ENCODE data around the gene SOX18. TPM values are rescaled to one million over a fixed set of nuclear protein-coding genes. Genes with fewer than 3 reads are reported as not detected.
"Not testable (repeated sequence)": the region's sequence is repeated elsewhere in the genome, so short reads cannot be mapped to it uniquely, and the experiment has no call there.

Gene SOX18
- not detected for total RNA-seq
- not detected for polyA plus RNA-seq
- total RNA-seq = 0 to 0.15 (median 0.06) reads per million in 6 experiments

DNA sequence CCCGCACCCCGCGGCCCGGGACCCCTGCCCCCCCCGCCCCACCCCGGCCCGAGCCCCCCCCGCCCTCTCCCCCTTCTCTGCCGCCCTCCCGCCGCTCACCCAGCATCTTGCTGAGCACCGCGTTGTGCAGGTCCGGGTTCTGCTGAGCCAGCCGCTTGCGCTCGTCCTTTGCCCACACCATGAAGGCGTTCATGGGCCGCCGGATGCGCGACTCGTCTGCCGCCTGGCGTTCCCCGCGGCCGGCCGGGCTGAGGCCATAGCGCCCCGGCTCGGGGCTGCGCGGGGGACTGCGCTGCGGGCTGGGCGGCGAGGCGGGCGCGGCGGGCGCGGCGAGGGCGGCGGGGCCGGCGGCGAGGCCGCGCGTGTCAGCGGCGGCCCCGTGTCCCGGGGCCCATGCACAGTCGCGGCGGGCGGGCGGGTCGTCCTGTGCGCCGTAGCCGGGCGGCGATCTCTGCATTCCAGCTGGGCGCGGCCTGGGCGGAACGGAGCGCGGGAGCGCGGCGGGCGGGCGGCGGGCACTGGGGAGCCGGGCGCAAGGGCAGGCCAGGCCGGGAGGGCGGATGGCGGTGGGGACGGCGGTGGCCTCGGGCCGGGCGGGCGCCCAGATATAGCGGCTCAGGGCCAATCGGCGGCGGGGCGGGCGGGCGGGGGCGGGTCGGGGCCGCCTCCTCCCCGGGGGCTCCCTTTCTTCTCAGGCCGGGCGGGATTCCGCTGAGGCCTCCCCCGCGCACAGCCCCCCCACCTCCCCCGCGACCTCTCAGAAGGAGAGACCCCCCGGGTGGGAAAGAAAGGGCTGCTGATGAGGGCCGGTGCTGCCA is at the start of gene SOX18:
Gene SOX18, minus strand, starts transcription at position 580 of the 818 bp plus-strand sequence. Its CDS starts 123 bp downstream, at position 457.
- Mint-ChIP-seq H3K27ac (no peak within 1 kb of the TSS), H3K4me1 (peaks cover 23 to 32% (median 27%) of the 10 kb centered on the region in 4 donors), H3K9me3 (no peaks in the 10 kb centered on the region), H3K36me3 (no peaks in the 10 kb centered on the region), H3K27me3 (peaks cover 0 to 59% (median 18%) of the 10 kb centered on the region in 5 donors), H3K4me3 (peak within 1 kb of the TSS in 8 of 10 donors; percentile 41 to 80 (median 64))
- ATAC-seq (peak; percentile 59 to 66), DNase-seq (no peak)
- POLR2A ChIA-PET = interaction anchor here (1.2 to 7.5 kb wide), 2 partner anchors 9 to 69 kb away, joined by 3 to 53 read pairs; no protein-coding TSS in a partner anchor

DNA sequence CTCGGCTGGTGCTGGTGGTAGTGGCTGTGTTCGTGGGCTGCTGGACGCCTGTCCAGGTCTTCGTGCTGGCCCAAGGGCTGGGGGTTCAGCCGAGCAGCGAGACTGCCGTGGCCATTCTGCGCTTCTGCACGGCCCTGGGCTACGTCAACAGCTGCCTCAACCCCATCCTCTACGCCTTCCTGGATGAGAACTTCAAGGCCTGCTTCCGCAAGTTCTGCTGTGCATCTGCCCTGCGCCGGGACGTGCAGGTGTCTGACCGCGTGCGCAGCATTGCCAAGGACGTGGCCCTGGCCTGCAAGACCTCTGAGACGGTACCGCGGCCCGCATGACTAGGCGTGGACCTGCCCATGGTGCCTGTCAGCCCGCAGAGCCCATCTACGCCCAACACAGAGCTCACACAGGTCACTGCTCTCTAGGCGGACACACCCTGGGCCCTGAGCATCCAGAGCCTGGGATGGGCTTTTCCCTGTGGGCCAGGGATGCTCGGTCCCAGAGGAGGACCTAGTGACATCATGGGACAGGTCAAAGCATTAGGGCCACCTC is 49.1 kb upstream of the SOX18 start:
- POLR2A ChIA-PET = interaction anchor here (2.1 kb wide), 1 partner anchor 19 kb away, joined by 6 read pairs; the partner anchor contains the start of genes OPRL1 and RGS19
- H3K4me3 Mint-ChIP-seq = no peak overlapping the region
- peaks cover 0 to 20% (median 7%) of the 10 kb centered on the region in 5 donors for H3K27me3 Mint-ChIP-seq
- peaks cover 0 to 11% (median 0%) of the 10 kb centered on the region in 9 donors for H3K9me3 Mint-ChIP-seq
- DNase-seq = no peak
- peaks cover 13 to 33% (median 21%) of the 10 kb centered on the region in 4 donors for H3K4me1 Mint-ChIP-seq
- H3K27ac Mint-ChIP-seq = no peak overlapping the region
- H3K36me3 Mint-ChIP-seq = peaks cover 0 to 5% (median 3%) of the 10 kb centered on the region in 3 donors
- ATAC-seq = no peak

DNA sequence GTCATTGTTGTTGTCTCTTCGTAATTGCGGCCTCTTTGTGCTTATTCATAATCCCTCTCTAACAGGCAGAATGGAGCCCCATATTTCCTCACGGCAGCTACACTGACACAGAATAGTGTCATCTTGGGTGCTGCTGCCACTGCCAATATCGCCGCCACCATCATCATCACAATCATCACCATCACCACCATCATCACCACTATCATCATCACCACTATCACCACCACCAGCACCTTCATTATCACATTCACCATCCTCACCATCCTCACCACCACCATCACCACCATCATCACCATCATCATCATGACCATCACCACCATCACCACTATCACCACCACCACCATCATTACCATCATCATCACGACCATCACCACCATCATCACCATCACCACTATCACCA is 47.1 kb upstream of the SOX18 start:
- POLR2A ChIA-PET = no interaction called here
- peaks cover 0 to 11% (median 0%) of the 10 kb centered on the region in 9 donors for H3K9me3 Mint-ChIP-seq
- no peak overlapping the region for H3K4me3 Mint-ChIP-seq
- H3K36me3 Mint-ChIP-seq = peaks cover 0 to 5% (median 3%) of the 10 kb centered on the region in 3 donors
- peaks cover 11 to 24% (median 17%) of the 10 kb centered on the region in 4 donors for H3K4me1 Mint-ChIP-seq
- DNase-seq = no peak
- peaks cover 0 to 6% (median 5%) of the 10 kb centered on the region in 5 donors for H3K27me3 Mint-ChIP-seq
- peak overlapping the region in 1 of 10 donors; percentile 1 for H3K27ac Mint-ChIP-seq
- no peak for ATAC-seq

DNA sequence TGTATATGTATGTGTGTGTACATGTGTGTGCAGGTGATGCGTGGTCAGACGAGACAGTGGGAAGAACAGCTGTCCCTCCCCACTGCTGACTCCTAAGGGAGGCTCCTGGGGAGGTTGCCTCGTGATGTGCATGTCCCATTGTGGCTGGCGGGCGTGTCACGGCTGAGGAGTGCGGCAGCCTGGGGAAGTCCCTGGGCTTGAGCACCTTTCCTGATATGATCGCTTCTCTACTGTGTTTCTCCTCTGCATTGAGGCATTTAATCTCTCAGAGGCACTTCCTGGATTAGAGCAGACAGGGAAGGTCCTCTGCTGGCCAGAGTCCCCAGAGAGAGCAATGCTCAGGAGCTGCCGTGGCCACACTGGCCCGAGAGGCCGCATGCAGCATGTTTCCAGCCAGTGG is 46.5 kb upstream of the SOX18 start:
- ATAC-seq (no peak), DNase-seq (no peak)
- no peak overlapping the region for H3K4me3 Mint-ChIP-seq
- POLR2A ChIA-PET = no interaction called here
- no peak overlapping the region for H3K27ac Mint-ChIP-seq
- peaks cover 0 to under 1% (median 0%) of the 10 kb centered on the region in 5 donors for H3K27me3 Mint-ChIP-seq
- peaks cover 0 to 5% (median 3%) of the 10 kb centered on the region in 3 donors for H3K36me3 Mint-ChIP-seq
- peaks cover 0 to 11% (median 0%) of the 10 kb centered on the region in 9 donors for H3K9me3 Mint-ChIP-seq
- H3K4me1 Mint-ChIP-seq = peaks cover 5 to 17% (median 11%) of the 10 kb centered on the region in 4 donors

DNA sequence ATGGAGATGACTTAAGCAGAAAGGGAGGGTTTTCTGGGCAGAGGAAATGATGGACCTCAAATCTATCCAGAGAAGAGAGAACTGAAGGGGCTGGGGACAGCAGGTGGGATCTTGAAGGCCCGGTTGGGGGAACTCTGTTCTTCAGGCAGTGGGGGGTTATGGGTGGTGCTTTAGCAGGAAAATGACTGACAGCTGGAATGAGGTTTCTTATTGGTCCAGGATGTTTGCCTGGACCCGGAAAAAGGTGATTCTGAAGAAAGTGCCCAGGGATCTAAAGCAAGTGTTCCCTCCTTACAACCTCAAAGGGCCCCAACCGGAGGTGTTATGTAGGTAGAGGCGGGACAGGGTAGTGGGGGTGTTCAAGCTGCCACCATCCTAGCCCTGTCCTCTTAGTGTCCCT is 46.0 kb upstream of the SOX18 start:
- POLR2A ChIA-PET = no interaction called here
- ATAC-seq (no peak), DNase-seq (no peak)
- peaks cover 0 to 11% (median 0%) of the 10 kb centered on the region in 9 donors for H3K9me3 Mint-ChIP-seq
- no peaks in the 10 kb centered on the region for H3K27me3 Mint-ChIP-seq
- peaks cover 5 to 14% (median 7%) of the 10 kb centered on the region in 4 donors for H3K4me1 Mint-ChIP-seq
- peaks cover 0 to 5% (median 3%) of the 10 kb centered on the region in 3 donors for H3K36me3 Mint-ChIP-seq
- H3K27ac Mint-ChIP-seq = no peak overlapping the region
- H3K4me3 Mint-ChIP-seq = no peak overlapping the region

DNA sequence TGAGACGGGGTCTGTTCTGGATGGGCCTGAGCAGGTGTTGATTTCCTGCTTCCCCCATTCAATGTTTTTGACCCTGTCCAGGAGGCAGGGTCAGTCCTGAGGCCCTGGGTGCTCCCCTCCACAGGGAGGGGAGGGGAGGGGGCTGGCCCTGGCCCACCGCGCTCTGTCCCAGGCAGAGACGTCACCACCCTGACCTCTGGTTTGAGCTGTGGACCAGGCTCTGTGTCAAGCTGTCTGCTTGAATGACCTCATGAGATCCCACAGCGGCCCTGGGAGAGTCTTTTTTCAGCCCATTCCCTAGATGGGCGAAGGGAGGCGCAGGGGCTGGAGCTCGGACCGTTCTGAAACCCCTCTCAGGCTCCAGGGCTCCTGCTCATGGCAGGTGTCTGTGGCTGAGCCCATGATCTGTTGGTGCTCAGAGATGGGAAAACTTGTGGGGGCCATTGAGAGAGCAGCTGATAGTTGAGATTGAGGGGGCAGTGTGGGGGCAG is 43.6 kb upstream of the SOX18 start:
- H3K27me3 Mint-ChIP-seq = no peaks in the 10 kb centered on the region
- POLR2A ChIA-PET = no interaction called here
- ATAC-seq (no peak), DNase-seq (no peak)
- H3K36me3 Mint-ChIP-seq = peaks cover 0 to 5% (median 3%) of the 10 kb centered on the region in 3 donors
- peaks cover 0 to 11% (median 2%) of the 10 kb centered on the region in 9 donors for H3K9me3 Mint-ChIP-seq
- H3K27ac Mint-ChIP-seq = peak overlapping the region in 1 of 10 donors; percentile 70
- H3K4me1 Mint-ChIP-seq = peaks cover 0 to 6% (median 4%) of the 10 kb centered on the region in 4 donors
- H3K4me3 Mint-ChIP-seq = no peak overlapping the region

DNA sequence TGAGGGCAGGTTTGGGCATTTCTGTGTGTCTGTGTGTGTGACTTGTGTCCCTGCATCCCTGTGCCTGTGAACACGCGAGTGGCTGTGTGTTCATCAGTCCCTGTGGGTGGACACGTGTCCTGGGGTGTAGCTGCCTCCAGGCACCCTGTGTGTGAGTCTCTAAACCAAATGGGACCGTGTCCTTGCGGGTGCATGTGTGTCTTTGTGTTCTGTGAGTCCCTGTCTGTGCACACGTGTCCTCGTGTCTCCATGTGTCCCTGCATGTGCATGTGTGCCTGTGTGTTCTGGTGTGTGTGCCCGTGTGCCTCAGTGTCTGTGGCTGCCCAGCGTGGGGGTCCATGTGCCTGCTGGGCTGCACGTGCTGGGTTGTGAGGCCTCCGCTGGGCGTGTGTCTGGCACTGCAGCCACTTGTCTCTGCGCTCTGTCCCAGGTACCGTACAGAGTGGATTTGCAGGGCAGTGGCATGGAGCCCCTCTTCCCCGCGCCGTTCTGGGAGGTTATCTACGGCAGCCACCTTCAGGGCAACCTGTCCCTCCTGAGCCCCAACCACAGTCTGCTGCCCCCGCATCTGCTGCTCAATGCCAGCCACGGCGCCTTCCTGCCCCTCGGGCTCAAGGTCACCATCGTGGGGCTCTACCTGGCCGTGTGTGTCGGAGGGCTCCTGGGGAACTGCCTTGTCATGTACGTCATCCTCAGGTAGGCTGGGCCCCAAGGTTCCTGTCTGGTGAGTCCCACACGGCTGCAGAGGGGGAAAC is 43.0 kb upstream of the SOX18 start:
- ATAC-seq = peak in 1 of 2 donors; percentile 42
- DNase-seq = no peak
- Mint-ChIP-seq H3K4me3 (no peak overlapping the region), H3K27me3 (no peaks in the 10 kb centered on the region), H3K4me1 (peaks cover 0 to 6% (median 4%) of the 10 kb centered on the region in 4 donors), H3K36me3 (peaks cover 0 to 5% (median 3%) of the 10 kb centered on the region in 3 donors), H3K27ac (no peak overlapping the region), H3K9me3 (peaks cover 0 to 11% (median 2%) of the 10 kb centered on the region in 9 donors)
- POLR2A ChIA-PET = no interaction called here

DNA sequence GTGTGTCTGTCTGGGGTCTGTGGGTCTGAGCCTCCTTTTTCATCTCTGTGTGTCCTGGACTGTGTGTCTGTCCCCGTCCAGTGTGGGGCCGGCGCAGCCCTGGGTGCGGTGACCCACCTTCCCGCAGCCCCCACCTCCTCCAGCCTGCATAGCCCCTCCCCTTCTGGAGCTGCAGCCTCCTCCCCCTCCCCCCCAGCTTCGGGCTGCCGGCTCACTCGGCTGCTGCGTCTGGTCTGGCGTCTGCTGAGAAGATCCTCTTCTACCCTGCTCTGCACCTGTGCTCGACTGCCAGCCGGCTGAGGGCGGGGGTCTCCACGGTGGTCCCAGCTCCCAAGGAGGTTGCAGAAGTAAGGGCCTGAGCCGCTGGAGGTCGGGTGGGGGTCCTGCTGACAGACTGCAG is 42.3 kb upstream of the SOX18 start:
- no peak for DNase-seq
- peaks cover under 1 to 2% (median under 1%) of the 10 kb centered on the region in 3 donors for H3K36me3 Mint-ChIP-seq
- POLR2A ChIA-PET = no interaction called here
- H3K4me3 Mint-ChIP-seq = peak overlapping the region in 1 of 10 donors; percentile 34
- no peaks in the 10 kb centered on the region for H3K27me3 Mint-ChIP-seq
- H3K27ac Mint-ChIP-seq = no peak overlapping the region
- H3K4me1 Mint-ChIP-seq = peaks cover 0 to 6% (median 3%) of the 10 kb centered on the region in 4 donors
- peaks cover 0 to 7% (median 4%) of the 10 kb centered on the region in 9 donors for H3K9me3 Mint-ChIP-seq
- ATAC-seq = no peak

DNA sequence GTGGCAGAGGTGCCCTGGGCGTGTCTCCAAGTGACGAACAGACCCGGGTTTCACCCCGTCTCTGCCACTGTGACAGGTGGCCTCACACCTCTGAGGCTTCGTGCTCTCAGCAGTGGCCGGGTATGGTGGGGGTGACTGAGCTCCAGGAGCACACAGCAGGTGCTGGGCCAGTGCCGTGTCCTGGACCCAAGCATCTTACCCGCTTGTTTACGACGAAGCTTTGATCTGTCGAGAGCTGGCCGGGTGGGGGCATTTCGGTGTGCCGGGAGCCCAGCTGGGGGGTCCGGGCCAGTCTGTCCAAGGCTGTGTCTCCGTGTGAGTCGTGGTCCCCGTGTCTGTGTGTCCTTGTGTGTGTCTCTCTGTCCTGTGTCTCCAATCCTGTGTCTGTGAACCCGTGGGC is 41.9 kb upstream of the SOX18 start:
- POLR2A ChIA-PET = no interaction called here
- H3K27ac Mint-ChIP-seq = no peak overlapping the region
- DNase-seq (no peak), ATAC-seq (no peak)
- no peaks in the 10 kb centered on the region for H3K27me3 Mint-ChIP-seq
- H3K9me3 Mint-ChIP-seq = peaks cover 0 to 10% (median under 1%) of the 10 kb centered on the region in 9 donors
- H3K4me1 Mint-ChIP-seq = peaks cover 0 to 6% (median 2%) of the 10 kb centered on the region in 4 donors
- peaks cover 0 to 3% (median 0%) of the 10 kb centered on the region in 3 donors for H3K36me3 Mint-ChIP-seq
- H3K4me3 Mint-ChIP-seq = peak overlapping the region in 1 of 10 donors; percentile 34

DNA sequence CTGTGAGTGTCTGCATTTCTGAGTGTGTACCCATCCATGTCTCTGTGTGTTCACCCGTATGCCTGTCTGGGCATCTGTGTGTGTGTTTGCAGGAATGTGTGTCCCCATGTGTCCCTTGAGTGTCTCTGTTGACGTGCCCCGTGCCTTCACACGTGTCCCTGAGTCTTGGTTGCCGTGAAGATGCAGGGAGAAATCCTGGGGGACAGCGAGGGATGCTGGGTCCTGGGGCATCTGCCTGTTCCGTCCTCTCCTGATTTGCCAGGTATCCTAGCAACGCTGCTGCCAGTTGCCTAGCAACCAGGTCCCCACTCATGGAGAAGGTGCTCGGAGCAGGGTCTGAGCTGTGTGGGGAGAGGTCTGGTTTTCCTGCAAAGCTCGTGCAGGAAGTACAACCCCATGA is 40.7 kb upstream of the SOX18 start:
- Mint-ChIP-seq H3K27ac (no peak overlapping the region), H3K4me1 (peaks cover 0 to 7% (median 2%) of the 10 kb centered on the region in 4 donors), H3K4me3 (no peak overlapping the region), H3K9me3 (peaks cover 0 to 12% (median 0%) of the 10 kb centered on the region in 9 donors), H3K27me3 (peaks cover 0 to 3% (median 0%) of the 10 kb centered on the region in 5 donors), H3K36me3 (peaks cover 0 to 3% (median 0%) of the 10 kb centered on the region in 3 donors)
- DNase-seq (no peak), ATAC-seq (no peak)
- POLR2A ChIA-PET = no interaction called here

DNA sequence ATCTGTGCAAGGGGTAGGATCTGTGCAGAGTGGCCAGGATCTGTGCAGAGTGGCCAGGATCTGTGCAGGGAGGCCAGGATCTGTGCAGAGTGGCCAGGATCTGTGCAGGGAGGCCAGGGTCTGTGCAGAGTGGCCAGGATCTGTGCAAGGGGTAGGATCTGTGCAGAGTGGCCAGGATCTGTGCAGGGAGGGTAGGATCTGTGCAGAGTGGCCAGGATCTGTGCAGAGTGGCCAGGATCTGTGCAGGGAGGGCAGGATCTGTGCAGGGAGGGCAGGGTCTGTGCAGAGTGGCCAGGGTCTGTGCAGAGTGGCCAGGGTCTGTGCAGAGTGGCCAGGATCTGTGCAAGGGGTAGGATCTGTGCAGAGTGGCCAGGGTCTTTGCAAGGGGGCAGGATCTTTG is 39.1 kb upstream of the SOX18 start:
- H3K27ac Mint-ChIP-seq, H3K4me3 Mint-ChIP-seq, H3K27me3 Mint-ChIP-seq, H3K36me3 Mint-ChIP-seq, ATAC-seq, POLR2A ChIA-PET, DNase-seq: not testable (repeated sequence)
- Mint-ChIP-seq H3K4me1 (peaks cover 5 to 13% (median 6%) of the 10 kb centered on the region in 4 donors), H3K9me3 (peaks cover 0 to 12% (median 0%) of the 10 kb centered on the region in 9 donors)

DNA sequence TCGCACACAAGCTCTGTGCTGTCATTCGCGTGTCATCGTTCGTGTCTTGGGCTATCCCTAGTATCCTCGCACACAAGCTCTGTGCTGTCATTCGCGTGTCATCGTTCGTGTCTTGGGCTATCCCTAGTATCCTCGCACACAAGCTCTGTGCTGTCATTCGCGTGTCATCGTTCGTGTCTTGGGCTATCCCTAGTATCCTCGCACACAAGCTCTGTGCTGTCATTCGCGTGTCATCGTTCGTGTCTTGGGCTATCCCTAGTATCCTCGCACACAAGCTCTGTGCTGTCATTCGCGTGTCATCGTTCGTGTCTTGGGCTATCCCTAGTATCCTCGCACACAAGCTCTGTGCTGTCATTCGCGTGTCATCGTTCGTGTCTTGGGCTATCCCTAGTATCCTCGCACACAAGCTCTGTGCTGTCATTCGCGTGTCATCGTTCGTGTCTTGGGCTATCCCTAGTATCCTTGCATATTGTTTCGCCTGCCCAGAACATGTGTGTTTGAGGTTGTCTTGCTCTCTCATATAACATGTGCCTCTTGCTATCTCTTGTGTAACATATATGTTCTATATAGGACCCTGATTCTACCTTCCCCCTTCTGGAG is 37.9 kb upstream of the SOX18 start:
- POLR2A ChIA-PET, H3K27me3 Mint-ChIP-seq, DNase-seq, H3K27ac Mint-ChIP-seq, ATAC-seq, H3K4me3 Mint-ChIP-seq, H3K36me3 Mint-ChIP-seq: not testable (repeated sequence)
- Mint-ChIP-seq H3K4me1 (peaks cover 10 to 21% (median 17%) of the 10 kb centered on the region in 4 donors), H3K9me3 (peaks cover 0 to 12% (median 0%) of the 10 kb centered on the region in 9 donors)

Measured in naive thymus-derived CD8-positive, alpha-beta T cell (primary cell).